Measurements from ENCODE around the gene ZFP90.
A peak's percentile ranks its signal among the peaks of the same experiment; 100 is the strongest.

ZFP90 gene

DNA sequence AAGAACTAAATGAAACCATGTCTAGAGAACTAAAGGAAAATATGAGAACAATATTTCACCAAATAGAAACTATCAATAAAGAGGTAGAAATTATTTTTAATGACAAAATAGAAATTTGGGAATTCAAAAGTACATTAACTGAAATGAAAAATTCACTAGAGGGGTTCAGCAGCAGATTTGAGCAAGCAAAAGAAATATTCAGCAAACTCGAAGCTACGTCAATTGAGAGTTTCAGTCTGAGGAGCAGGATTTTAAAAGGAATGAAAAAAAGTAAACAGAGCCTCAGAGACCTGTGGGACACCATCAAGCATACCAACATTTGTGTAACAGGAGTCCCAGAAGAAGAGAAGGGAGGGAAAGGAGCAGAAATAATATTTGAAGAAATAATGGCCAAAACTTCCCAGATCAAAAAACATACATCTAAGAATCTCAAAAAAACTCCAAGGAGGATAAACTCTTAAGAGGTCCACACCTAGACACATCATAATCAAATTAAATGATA, 38.3 kb downstream of the ZFP90 start:
- Histone ChIP-seq H3K36me3 (ENCODE audit: control insufficient read depth in 1 of 2, insufficient read depth in 2 of 2, low read length in 2 of 2) (no peaks in the 10 kb centered on the region), H2BK120ac (ENCODE audit: insufficient read depth, low read length, poor library complexity) (no peak overlapping the region), H2AFZ (ENCODE audit: insufficient read depth, low read length, poor library complexity) (no peak overlapping the region), H3K79me1 (ENCODE audit: low read length) (no peaks in the 10 kb centered on the region), H3K23ac (ENCODE audit: low read length) (no peak overlapping the region), H2BK5ac (ENCODE audit: low read depth, low read length, poor library complexity) (no peak overlapping the region), H4K12ac (ENCODE audit: low read depth, low read length) (no peak overlapping the region), H3K4me1 (ENCODE audit: control insufficient read depth in 1 of 2, insufficient read depth in 2 of 2, low read length in 2 of 2) (no peaks in the 10 kb centered on the region), H3K18ac (ENCODE audit: low read length) (no peak overlapping the region), H3K27ac (ENCODE audit: low read depth, low read length) (no peak overlapping the region), H4K8ac (ENCODE audit: low read depth, low read length) (no peak overlapping the region), H3K9ac (ENCODE audit: low read length) (no peak overlapping the region), H2AK5ac (ENCODE audit: low read length) (no peak overlapping the region), H3K27me3 (ENCODE audit: insufficient read depth, low read length) (no peaks in the 10 kb centered on the region), H3K9me3 (ENCODE audit: insufficient read depth, low read depth, low read length) (peaks cover 12% of the 10 kb centered on the region), H3K4me3 (ENCODE audit: low read depth, low read length) (no peak overlapping the region), H2BK12ac (ENCODE audit: low read length) (no peak overlapping the region), H3K4ac (ENCODE audit: low read depth, low read length) (no peak overlapping the region), H3K4me2 (ENCODE audit: low read length) (no peak overlapping the region), H4K91ac (ENCODE audit: low read depth, low read length) (no peak overlapping the region), H3K14ac (ENCODE audit: low read length) (no peak overlapping the region), H3K79me2 (ENCODE audit: control insufficient read depth, insufficient read depth, low read length, poor library complexity) (no peaks in the 10 kb centered on the region)
- no CpG with 5 or more reads among the region's 2 CpGs for WGBS (ENCODE audit: extremely low coverage, insufficient coverage, insufficient read length)
- DNase-seq, result no peak

DNA sequence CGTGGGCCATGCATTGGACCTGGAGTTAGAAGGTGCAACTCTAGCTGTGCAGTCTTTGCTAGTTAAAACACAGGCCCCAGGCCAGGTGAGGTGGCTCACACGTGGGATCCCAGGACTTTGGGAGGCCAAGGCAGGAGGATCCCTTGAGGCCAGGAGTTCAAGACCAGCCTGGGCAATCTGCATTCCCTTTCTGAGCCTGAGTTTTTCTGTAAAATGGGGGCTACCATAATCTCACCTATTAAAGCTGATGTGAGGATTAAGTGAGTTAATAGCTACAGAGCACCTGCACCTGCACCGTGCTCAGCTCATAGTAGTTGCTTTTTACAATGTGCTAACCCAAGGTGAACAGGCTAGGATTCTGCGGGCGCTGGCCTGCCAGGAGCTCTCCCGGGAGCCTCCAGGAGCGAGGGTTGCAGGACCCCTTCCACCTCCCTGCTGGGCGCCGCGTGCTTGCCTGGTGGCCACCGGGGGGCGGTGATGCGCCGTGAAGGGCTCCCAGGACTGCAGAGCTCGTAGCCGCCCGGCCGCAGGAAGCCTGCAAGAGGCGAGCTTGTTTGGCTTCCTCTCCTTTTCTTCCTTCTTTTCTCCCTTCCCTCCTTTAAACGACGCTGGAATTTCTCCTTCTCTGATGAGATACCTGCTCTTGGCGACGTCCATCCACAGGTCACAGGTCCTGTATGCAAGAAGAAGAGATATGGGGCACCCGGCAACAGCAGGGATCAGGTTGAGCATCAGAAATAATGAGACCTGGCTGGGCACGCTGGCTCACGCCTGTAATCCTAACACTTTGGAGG, 51.3 kb downstream of the ZFP90 start:
- Histone ChIP-seq H3K27me3 (ENCODE audit: insufficient read depth, low read length) (no peaks in the 10 kb centered on the region), H3K4me1 (ENCODE audit: control insufficient read depth in 1 of 2, insufficient read depth in 2 of 2, low read length in 2 of 2) (peaks cover 0 to 2% of the 10 kb centered on the region in 2 experiments), H2AFZ (ENCODE audit: insufficient read depth, low read length, poor library complexity) (peak overlapping the region; percentile 73), H4K8ac (ENCODE audit: low read depth, low read length) (no peak overlapping the region), H3K79me2 (ENCODE audit: control insufficient read depth, insufficient read depth, low read length, poor library complexity) (no peaks in the 10 kb centered on the region), H2BK12ac (ENCODE audit: low read length) (no peak overlapping the region), H3K14ac (ENCODE audit: low read length) (no peak overlapping the region), H3K36me3 (ENCODE audit: control insufficient read depth in 1 of 2, insufficient read depth in 2 of 2, low read length in 2 of 2) (no peaks in the 10 kb centered on the region), H3K9ac (ENCODE audit: low read length) (no peak overlapping the region), H2AK5ac (ENCODE audit: low read length) (no peak overlapping the region), H4K91ac (ENCODE audit: low read depth, low read length) (no peak overlapping the region), H3K9me3 (ENCODE audit: insufficient read depth, low read depth, low read length) (no peaks in the 10 kb centered on the region), H3K27ac (ENCODE audit: low read depth, low read length) (no peak overlapping the region), H2BK120ac (ENCODE audit: insufficient read depth, low read length, poor library complexity) (no peak overlapping the region), H4K12ac (ENCODE audit: low read depth, low read length) (no peak overlapping the region), H2BK5ac (ENCODE audit: low read depth, low read length, poor library complexity) (no peak overlapping the region), H3K4me2 (ENCODE audit: low read length) (no peak overlapping the region), H3K23ac (ENCODE audit: low read length) (no peak overlapping the region), H3K4me3 (ENCODE audit: low read depth, low read length) (no peak overlapping the region), H3K4ac (ENCODE audit: low read depth, low read length) (no peak overlapping the region), H3K79me1 (ENCODE audit: low read length) (no peaks in the 10 kb centered on the region), H3K18ac (ENCODE audit: low read length) (no peak overlapping the region)
- WGBS (ENCODE audit: extremely low coverage, insufficient coverage, insufficient read length), result no CpG with 5 or more reads among the region's 26 CpGs
- peak; percentile 50 to 69 for DNase-seq

DNA sequence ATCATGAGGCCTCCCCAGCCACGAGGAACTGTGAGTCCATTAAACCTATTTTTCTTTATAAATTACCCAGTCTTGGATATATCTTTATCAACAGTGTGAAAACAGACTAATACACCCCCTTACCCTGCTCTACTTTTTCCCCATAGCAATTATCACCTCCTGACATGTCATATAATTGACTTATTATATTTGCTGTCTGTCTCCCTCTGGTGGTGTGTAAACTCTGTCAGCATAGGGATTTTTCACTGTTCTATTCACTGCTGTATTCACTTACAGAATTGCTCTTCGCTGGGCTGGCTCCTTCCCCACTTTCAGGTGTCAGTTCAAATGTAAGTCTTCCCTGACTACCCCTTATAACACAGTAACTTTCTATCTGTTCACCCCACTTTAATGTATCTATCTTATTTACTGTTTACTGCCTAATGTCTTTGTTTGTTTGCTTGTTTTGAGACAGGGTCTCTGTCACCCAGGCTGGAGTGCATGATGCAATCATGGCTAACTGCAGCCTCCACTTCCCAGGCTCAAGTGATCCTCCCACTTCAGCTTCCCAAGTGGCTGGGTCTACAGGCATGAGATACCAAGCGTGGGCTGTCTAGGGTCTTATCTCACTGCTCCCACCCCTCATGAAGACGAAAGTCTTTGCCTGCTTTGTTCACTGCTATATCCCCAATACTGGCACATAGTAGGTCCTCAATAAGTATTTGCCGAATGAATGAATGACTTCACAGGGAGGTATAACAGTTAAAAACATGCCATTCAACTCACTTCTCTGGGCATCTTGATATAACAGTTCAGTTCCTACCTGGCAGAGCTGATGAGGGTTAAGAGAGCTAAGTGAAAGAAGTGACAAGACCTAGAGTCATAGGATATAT, 53.6 kb downstream of the ZFP90 start:
- no CpG with 5 or more reads among the region's 5 CpGs for WGBS (ENCODE audit: extremely low coverage, insufficient coverage, insufficient read length)
- Histone ChIP-seq H3K27ac (ENCODE audit: low read depth, low read length) (no peak overlapping the region), H4K91ac (ENCODE audit: low read depth, low read length) (no peak overlapping the region), H3K4me2 (ENCODE audit: low read length) (no peak overlapping the region), H2BK120ac (ENCODE audit: insufficient read depth, low read length, poor library complexity) (no peak overlapping the region), H3K23ac (ENCODE audit: low read length) (no peak overlapping the region), H4K8ac (ENCODE audit: low read depth, low read length) (no peak overlapping the region), H3K9me3 (ENCODE audit: insufficient read depth, low read depth, low read length) (no peaks in the 10 kb centered on the region), H2BK12ac (ENCODE audit: low read length) (no peak overlapping the region), H3K4me3 (ENCODE audit: low read depth, low read length) (no peak overlapping the region), H4K12ac (ENCODE audit: low read depth, low read length) (no peak overlapping the region), H3K36me3 (ENCODE audit: control insufficient read depth in 1 of 2, insufficient read depth in 2 of 2, low read length in 2 of 2) (no peaks in the 10 kb centered on the region), H3K9ac (ENCODE audit: low read length) (no peak overlapping the region), H2AFZ (ENCODE audit: insufficient read depth, low read length, poor library complexity) (no peak overlapping the region), H2BK5ac (ENCODE audit: low read depth, low read length, poor library complexity) (no peak overlapping the region), H3K79me1 (ENCODE audit: low read length) (no peaks in the 10 kb centered on the region), H3K18ac (ENCODE audit: low read length) (no peak overlapping the region), H3K79me2 (ENCODE audit: control insufficient read depth, insufficient read depth, low read length, poor library complexity) (no peaks in the 10 kb centered on the region), H3K14ac (ENCODE audit: low read length) (no peak overlapping the region), H3K27me3 (ENCODE audit: insufficient read depth, low read length) (no peaks in the 10 kb centered on the region), H2AK5ac (ENCODE audit: low read length) (no peak overlapping the region), H3K4ac (ENCODE audit: low read depth, low read length) (no peak overlapping the region), H3K4me1 (ENCODE audit: control insufficient read depth in 1 of 2, insufficient read depth in 2 of 2, low read length in 2 of 2) (peaks cover 0 to 2% of the 10 kb centered on the region in 2 experiments)
- peak in 1 of 2 donors; percentile 39 for DNase-seq

DNA sequence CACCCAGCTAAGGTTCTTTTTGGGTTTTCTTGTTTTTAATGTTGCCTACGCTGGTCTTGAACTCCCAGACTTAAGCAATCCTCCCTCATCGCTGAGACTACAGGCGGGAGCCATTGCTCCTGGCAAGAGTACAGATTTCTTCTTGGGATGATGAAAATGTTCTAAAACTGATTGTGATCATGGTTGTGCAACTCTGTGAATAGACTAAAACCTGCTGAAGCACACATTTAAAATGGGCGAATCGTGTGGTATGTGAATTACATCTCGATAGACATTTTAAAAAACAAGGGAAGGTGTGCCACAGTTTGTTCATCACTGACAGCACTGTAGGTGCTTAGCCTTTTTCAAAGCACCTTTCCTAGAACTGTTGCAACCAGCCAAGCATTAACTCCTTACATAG, 57.2 kb downstream of the ZFP90 start:
- H3K9me3 ChIP-seq (ENCODE audit: insufficient read depth, low read depth, low read length), result no peaks in the 10 kb centered on the region
- H4K91ac ChIP-seq (ENCODE audit: low read depth, low read length), result no peak overlapping the region
- H3K18ac ChIP-seq (ENCODE audit: low read length), result no peak overlapping the region
- no peak overlapping the region for H2AFZ ChIP-seq (ENCODE audit: insufficient read depth, low read length, poor library complexity)
- H4K12ac ChIP-seq (ENCODE audit: low read depth, low read length), result no peak overlapping the region
- H3K36me3 ChIP-seq (ENCODE audit: control insufficient read depth in 1 of 2, insufficient read depth in 2 of 2, low read length in 2 of 2), result no peaks in the 10 kb centered on the region
- no peak overlapping the region for H2AK5ac ChIP-seq (ENCODE audit: low read length)
- no peaks in the 10 kb centered on the region for H3K27me3 ChIP-seq (ENCODE audit: insufficient read depth, low read length)
- no peak overlapping the region for H3K14ac ChIP-seq (ENCODE audit: low read length)
- H3K4ac ChIP-seq (ENCODE audit: low read depth, low read length), result no peak overlapping the region
- no CpG with 5 or more reads among the region's 6 CpGs for WGBS (ENCODE audit: extremely low coverage, insufficient coverage, insufficient read length)
- H2BK120ac ChIP-seq (ENCODE audit: insufficient read depth, low read length, poor library complexity), result no peak overlapping the region
- H3K27ac ChIP-seq (ENCODE audit: low read depth, low read length), result no peak overlapping the region
- no peak overlapping the region for H4K8ac ChIP-seq (ENCODE audit: low read depth, low read length)
- H2BK5ac ChIP-seq (ENCODE audit: low read depth, low read length, poor library complexity), result no peak overlapping the region
- H2BK12ac ChIP-seq (ENCODE audit: low read length), result no peak overlapping the region
- no peak overlapping the region for H3K9ac ChIP-seq (ENCODE audit: low read length)
- H3K4me2 ChIP-seq (ENCODE audit: low read length), result no peak overlapping the region
- H3K79me1 ChIP-seq (ENCODE audit: low read length), result no peaks in the 10 kb centered on the region
- H3K4me3 ChIP-seq (ENCODE audit: low read depth, low read length), result no peak overlapping the region
- H3K79me2 ChIP-seq (ENCODE audit: control insufficient read depth, insufficient read depth, low read length, poor library complexity), result no peaks in the 10 kb centered on the region
- no peaks in the 10 kb centered on the region for H3K4me1 ChIP-seq (ENCODE audit: control insufficient read depth in 1 of 2, insufficient read depth in 2 of 2, low read length in 2 of 2)
- DNase-seq, result peak; percentile 64 to 92
- H3K23ac ChIP-seq (ENCODE audit: low read length), result no peak overlapping the region
